PC-9 (cell line): Measurements from ENCODE around the gene DCP2. TPM values are rescaled to one million over a fixed set of nuclear protein-coding genes. Genes with fewer than 3 reads are reported as not detected.

Source experiments
- BruUV-seq: library from RNA; stranded (reverse); fragments of 400-500 nt; replicated peaks from 2 replicates; lab custom pipeline; 2021; lab: Mats Ljungman, UMichigan
- CTCF ChIA-PET: fragments of 300-600 bp; sonication (Branson Sonifier 250); formaldehyde crosslinking; loops from one replicate; lab custom pipeline; 2022; ENCODE audit warnings: antibody characterized with exemption; lab: Charles Lee
- POLR2A ChIA-PET: fragments of 300-600 bp; sonication (Branson Sonifier 250); formaldehyde crosslinking; loops from one replicate; lab custom pipeline; 2022; ENCODE audit warnings: antibody characterized with exemption; ENCODE audit not compliant: unreplicated experiment; lab: Charles Lee
- DNase-seq, 2 experiments: peaks; one replicate each; pipeline versions ENCODE4 v3.0.0 to v3.0.0-alpha.2; 2015 to 2022; ENCODE audit warnings: mixed read lengths in 1 of 2
- H2AFZ ChIP-seq: fragments of 200-600 bp; sonication (generic); 2 replicates; pipeline ENCODE4 v1.8.1; 2017; ENCODE audit warnings: antibody characterized with exemption
- H3F3A ChIP-seq: fragments of 200-600 bp; sonication (generic); 2 replicates; pipeline ENCODE4 v1.8.1; 2017; ENCODE audit warnings: antibody characterized with exemption, mild to moderate bottlenecking, low read depth; ENCODE audit not compliant: insufficient read depth
- H3K27ac ChIP-seq: fragments of 200-600 bp; sonication (generic); 2 replicates; pipeline ENCODE4 v1.6.1; 2016; ENCODE audit warnings: mixed run types
- H3K27me3 ChIP-seq: fragments of 200-600 bp; sonication (generic); 2 replicates; pipeline ENCODE4 v1.6.1; 2016; ENCODE audit warnings: low read depth, mixed run types; ENCODE audit not compliant: insufficient read depth
- H3K36me3 ChIP-seq: fragments of 200-600 bp; sonication (generic); 2 replicates; pipeline ENCODE4 v1.6.1; 2016; ENCODE audit warnings: low read depth, mixed run types
- H3K4me1 ChIP-seq: fragments of 200-600 bp; sonication (generic); replicated peaks from 2 replicates; pipeline ENCODE4 v1.6.1; 2016; ENCODE audit warnings: mixed run types; ENCODE audit not compliant: insufficient read depth
- H3K4me2 ChIP-seq: fragments of 200-600 bp; sonication (generic); 2 replicates; pipeline ENCODE4 v1.6.1; 2017; ENCODE audit warnings: mixed run types
- H3K4me3 ChIP-seq: fragments of 200-600 bp; sonication (generic); 2 replicates; pipeline ENCODE4 v1.6.1; 2016; ENCODE audit warnings: mixed run types
- H3K79me2 ChIP-seq: fragments of 200-600 bp; sonication (generic); 2 replicates; pipeline ENCODE4 v1.6.1; 2017; ENCODE audit warnings: low read depth, mixed run types
- H3K9me2 ChIP-seq: fragments of 200-600 bp; sonication (generic); 2 replicates; pipeline ENCODE4 v1.8.1; 2017; ENCODE audit warnings: mild to moderate bottlenecking; ENCODE audit not compliant: insufficient read depth
- H3K9me3 ChIP-seq: fragments of 200-600 bp; sonication (generic); 2 replicates; pipeline ENCODE4 v1.8.1; 2016; ENCODE audit warnings: low read depth; ENCODE audit not compliant: insufficient read depth
- H4K20me1 ChIP-seq: fragments of 200-600 bp; sonication (generic); 2 replicates; pipeline ENCODE4 v1.8.1; 2017; ENCODE audit not compliant: insufficient read depth
- CTCF ChIP-seq: fragments of 200-600 bp; sonication (generic); conservative IDR thresholded peaks from 2 replicates; pipeline ENCODE4 v1.6.1; 2017; ENCODE audit warnings: mixed run types, antibody characterized with exemption, mild to moderate bottlenecking, moderate library complexity
- EZH2 ChIP-seq: fragments of 200-600 bp; sonication (generic); IDR thresholded peaks from 2 replicates; pipeline ENCODE4 v1.8.0; 2017; ENCODE audit warnings: antibody characterized with exemption, low read depth
- intact Hi-C: fragments of 100-400 bp; cut with micrococcal nuclease; formaldehyde crosslinking; loops from one replicate; pipeline ENCODE4 v1.10.0; 2022; ENCODE audit not compliant: unreplicated experiment
- total RNA-seq: library from RNA; stranded (reverse); gene quantifications from 2 replicates; pipeline ENCODE4 v1.2.3, GENCODE V29; 2021

The DCP2 gene
- total RNA-seq, 1 experiment from 2014 or later = 45.6 TPM

- Histone ChIP-seq H2AFZ (no peak overlapping the region), H3F3A (peaks cover 11% of the 10 kb centered on the region; the same call in 1 of the 2 replicates), H3K27me3 (no peaks in the 10 kb centered on the region), H3K9me2 (no peaks in the 10 kb centered on the region), H3K9me3 (no peaks in the 10 kb centered on the region), H3K4me2 (no peak overlapping the region), H4K20me1 (0 out of 2 replicates have a peak, but pooled peaks cover 9% of the 10 kb centered on the region), H3K4me1 (no peaks in the 10 kb centered on the region), H3K4me3 (no peak overlapping the region), H3K79me2 (0 out of 2 replicates have a peak, but pooled peaks cover 8% of the 10 kb centered on the region), H3K27ac (no peak overlapping the region), H3K36me3 (peaks cover 21% of the 10 kb centered on the region; the same call in 1 of the 2 replicates)
- TF ChIP-seq EZH2 (no peak), CTCF (no peak)
- intact Hi-C loops = no loop called here
- BruUV-seq = no TSS peak
- CTCF ChIA-PET = interaction anchor here (0.6 kb wide), 1 partner anchor 80 kb away, joined by 3 read pairs; no protein-coding TSS in a partner anchor
- DNase-seq = no peak
- POLR2A ChIA-PET = no interaction called here
Measured at GRCh38 chr5:113003763-113004162, 27.2 kb downstream of the DCP2 start.

GRCh38 chr5:113005454-113005853, 28.9 kb downstream of the DCP2 start:
- intact Hi-C loops = no loop called here
- Histone ChIP-seq H3K9me3 (no peaks in the 10 kb centered on the region), H3K36me3 (peaks cover 20% of the 10 kb centered on the region), H3K4me1 (no peaks in the 10 kb centered on the region), H3K27me3 (no peaks in the 10 kb centered on the region), H3K79me2 (0 out of 2 replicates have a peak, but pooled peaks cover 3% of the 10 kb centered on the region), H3F3A (peaks cover 11% of the 10 kb centered on the region; the same call in 1 of the 2 replicates), H3K9me2 (no peaks in the 10 kb centered on the region), H3K4me3 (no peak overlapping the region), H3K4me2 (no peak overlapping the region), H3K27ac (no peak overlapping the region), H4K20me1 (0 out of 2 replicates have a peak, but pooled peaks cover 3% of the 10 kb centered on the region), H2AFZ (no peak overlapping the region)
- POLR2A ChIA-PET = no interaction called here
- CTCF ChIA-PET = no interaction called here
- no peak for TF ChIP-seq CTCF
- TF ChIP-seq EZH2 = no peak
- no TSS peak for BruUV-seq
- no peak for DNase-seq

GRCh38 chr5:113017881-113018635, 41.5 kb downstream of the DCP2 start:
- no peaks in the 10 kb centered on the region for H3K4me1 ChIP-seq
- CTCF ChIA-PET = interaction anchor here (1.0 kb wide), 1 partner anchor 22 kb away, joined by 4 read pairs; no protein-coding TSS in a partner anchor
- H3K27me3 ChIP-seq = no peaks in the 10 kb centered on the region
- peaks cover 11% of the 10 kb centered on the region for H3K36me3 ChIP-seq
- intact Hi-C loops = no loop called here
- no peaks in the 10 kb centered on the region for H3K9me3 ChIP-seq
- no peaks in the 10 kb centered on the region for H3F3A ChIP-seq
- no peak overlapping the region for H3K27ac ChIP-seq
- DNase-seq = no peak
- no peaks in the 10 kb centered on the region; the same call in 1 of the 2 replicates for H4K20me1 ChIP-seq
- TF ChIP-seq EZH2 (no peak), CTCF (no peak)
- no peak overlapping the region for H3K4me3 ChIP-seq
- POLR2A ChIA-PET = no interaction called here
- H3K9me2 ChIP-seq = no peaks in the 10 kb centered on the region
- no TSS peak for BruUV-seq
- H3K79me2 ChIP-seq = no peaks in the 10 kb centered on the region
- H3K4me2 ChIP-seq = no peak overlapping the region
- no peak overlapping the region for H2AFZ ChIP-seq
